CD4-positive, alpha-beta T cell treated with Interleukin-4 for 4 hours (primary cell): Measurements from ENCODE around the gene CSMD2.

Source experiments
- DNase-seq: peaks from one replicate; pipeline ENCODE4 v3.0.0-alpha.2; 2020

CSMD2 gene

DNA sequence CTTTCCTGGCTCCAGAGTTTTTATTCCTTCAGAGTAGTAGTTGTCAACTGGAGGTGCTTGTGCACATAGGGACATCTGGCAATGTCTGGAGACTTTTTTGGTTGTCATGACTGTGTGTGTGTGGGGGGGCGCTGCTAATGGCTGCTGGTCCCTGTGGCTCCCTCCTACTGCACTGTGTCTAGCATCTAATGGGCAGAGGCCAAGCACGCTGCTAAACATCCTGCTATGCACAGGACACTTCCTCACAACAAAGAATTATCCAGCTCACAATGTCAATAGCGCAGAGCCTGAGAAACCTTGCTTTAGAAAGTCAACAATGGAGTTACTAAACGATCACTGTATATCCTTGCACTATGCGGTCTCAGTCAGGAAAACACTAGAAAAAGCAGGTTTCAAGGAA, 320.9 kb downstream of the CSMD2 start:
- no peak for DNase-seq

DNA sequence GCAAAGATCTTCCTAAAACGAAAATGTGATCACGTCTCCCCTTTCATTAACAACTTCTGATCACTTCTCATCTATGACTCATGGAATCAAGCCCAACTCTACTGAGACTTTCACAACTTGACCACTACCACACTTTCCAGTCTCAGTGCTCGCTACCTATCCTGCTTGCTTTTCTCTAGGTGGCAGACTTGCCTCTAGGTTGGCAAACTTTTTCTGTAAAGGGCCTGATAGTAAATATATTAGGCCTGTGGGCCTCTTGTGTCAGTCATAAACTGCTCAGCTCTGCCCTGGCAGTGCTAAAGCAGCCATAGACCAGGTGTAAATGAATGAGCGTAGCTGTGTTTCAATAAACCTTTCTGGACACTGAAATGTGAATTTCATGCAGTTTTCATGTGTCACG, 322.7 kb downstream of the CSMD2 start:
- DNase-seq: no peak

DNA sequence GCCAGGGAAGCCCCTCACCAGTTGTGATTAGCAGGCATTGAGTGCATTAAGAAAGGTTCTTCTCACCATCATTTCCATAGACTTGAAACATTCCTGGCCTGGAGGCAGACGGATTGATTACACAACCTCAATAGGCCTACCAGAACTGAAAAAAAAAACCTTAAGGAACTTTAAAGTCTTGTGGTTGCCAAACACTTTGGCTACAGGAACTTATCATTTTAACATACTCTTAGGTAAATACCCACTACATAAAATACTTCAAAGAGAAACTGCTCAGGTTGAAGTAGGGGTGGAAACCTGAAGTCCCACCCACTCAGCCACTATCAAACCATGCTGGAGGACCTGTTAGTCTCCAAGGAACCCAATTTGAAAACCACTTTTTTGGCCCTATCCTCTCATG, 323.5 kb downstream of the CSMD2 start:
- no peak for DNase-seq

DNA sequence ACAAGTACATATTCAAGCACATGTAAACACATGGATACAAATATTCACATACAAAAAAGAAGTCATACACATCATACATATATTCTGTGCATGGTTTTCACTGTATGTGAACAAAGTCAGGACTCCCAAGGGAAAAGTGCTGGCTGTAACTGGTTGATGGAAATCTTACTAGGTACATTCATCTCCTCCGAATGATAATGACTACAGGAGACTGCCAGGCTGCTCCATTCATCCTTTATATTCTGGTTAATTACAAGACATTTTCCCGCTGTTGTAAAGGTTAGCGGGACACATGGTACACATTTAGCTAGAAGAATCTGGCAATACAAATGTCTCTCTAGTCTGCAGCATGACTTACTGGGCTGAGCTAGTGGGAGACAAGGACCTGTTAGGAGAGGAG, 327.4 kb downstream of the CSMD2 start:
- DNase-seq: no peak

DNA sequence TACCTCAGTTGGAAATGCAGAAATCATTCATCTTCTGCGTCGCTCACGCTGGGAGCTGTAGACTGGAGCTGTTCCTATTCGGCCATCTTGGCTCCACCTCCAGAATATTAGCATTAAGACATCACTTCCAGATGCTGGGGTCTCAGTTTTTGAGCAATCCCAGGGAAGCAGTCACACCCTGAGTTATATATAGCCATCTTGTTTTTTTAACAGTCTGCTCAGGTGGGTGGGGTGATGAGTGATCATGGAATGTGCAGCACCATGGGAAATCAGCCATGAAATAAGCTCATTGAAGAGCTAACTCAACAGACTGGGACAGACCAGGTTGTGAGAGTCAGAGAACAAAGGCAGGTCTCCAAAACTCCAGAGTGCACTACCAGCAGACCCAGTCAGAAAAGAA, 328.1 kb downstream of the CSMD2 start:
- no peak for DNase-seq

DNA sequence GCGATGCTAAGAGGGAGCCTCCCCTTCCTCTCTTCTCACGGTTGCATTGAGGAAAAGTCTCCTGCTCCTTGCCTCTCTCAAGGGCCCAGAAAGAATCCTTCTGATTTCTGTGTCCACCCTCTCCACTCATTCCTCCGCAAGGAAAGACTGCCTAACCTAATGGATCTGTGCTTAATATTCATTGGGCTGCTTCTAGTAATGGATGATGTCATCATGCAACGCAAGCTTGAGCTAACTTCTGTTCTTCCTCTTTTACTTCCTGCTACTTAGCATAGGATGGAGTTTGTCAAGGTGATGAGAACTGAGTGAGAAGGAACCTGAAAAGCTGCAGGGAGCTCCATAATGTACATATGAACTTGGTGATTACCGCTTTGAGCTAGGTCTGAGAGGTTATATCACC, 336.4 kb downstream of the CSMD2 start:
- DNase-seq: no peak

- DNase-seq: no peak
Measured at GRCh38 chr1:33828059-33828458, 337.0 kb downstream of the CSMD2 start.

DNA sequence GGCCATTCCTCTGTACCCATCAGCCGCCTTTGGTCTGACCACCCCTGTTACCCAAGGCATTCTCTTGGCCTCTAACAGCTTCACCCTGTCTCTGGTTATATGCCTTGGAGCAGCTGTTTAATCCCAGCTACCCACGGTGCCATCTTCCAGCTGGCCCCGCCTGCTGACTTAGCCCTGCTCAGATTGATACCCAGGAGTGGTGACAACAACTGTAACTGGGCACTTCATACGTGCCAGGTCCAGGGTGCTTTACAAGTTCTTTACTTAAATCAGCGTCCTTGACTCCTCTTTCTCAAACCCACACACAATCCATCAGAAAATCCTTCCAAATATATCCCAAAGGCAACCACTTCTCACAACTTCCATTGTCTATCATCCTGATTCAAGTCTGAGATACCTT, 338.3 kb downstream of the CSMD2 start:
- no peak for DNase-seq

- no peak for DNase-seq
Measured at GRCh38 chr1:33826311-33826710, 338.7 kb downstream of the CSMD2 start.

- no peak for DNase-seq
Measured at GRCh38 chr1:33825506-33825905, 339.5 kb downstream of the CSMD2 start.

DNA sequence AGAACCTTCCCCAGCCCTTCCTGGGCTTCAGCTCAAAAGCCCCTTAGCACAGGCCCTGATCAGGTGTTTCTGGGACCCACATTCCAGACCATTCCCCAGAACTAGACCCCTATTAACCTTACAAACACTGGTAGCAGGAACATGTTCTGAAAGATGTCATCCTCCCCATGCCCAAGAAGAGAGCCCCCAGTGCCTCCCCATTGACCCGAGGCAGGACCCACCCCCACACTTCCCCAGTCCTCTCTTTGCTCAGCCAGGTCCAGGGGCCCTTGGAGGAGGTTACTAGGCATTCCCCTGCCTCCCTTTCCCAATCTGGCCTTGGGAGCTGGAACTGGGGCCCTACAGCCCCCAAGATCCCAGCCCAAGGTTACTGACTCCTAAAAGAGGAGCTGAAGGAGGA, 340.1 kb downstream of the CSMD2 start:
- no peak for DNase-seq

GRCh38 chr1:33824321-33824720, 340.7 kb downstream of the CSMD2 start:
- no peak for DNase-seq

GRCh38 chr1:33823830-33824229, 341.2 kb downstream of the CSMD2 start:
- DNase-seq: no peak

DNA sequence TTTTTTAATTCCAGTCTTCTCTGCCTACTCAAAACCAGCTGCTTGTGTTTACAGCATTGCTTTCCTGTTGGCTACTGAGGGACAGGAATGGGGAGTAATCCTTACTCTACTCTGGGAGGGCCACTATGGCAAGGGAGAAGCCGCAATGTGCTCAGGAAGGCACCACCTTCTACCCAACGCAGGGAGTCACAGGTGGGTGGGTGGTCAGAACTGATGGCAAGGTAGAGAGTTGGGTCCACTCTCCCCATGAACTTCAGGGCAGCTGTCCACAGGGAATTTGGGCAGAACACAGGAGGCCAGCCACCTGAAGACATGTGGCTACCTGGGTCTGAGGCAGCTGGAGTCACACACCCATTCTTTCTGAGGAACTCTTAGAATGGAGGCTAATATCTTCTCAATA, 341.6 kb downstream of the CSMD2 start:
- DNase-seq: no peak

- DNase-seq: no peak
Measured at GRCh38 chr1:33822396-33822795, 342.6 kb downstream of the CSMD2 start.

DNA sequence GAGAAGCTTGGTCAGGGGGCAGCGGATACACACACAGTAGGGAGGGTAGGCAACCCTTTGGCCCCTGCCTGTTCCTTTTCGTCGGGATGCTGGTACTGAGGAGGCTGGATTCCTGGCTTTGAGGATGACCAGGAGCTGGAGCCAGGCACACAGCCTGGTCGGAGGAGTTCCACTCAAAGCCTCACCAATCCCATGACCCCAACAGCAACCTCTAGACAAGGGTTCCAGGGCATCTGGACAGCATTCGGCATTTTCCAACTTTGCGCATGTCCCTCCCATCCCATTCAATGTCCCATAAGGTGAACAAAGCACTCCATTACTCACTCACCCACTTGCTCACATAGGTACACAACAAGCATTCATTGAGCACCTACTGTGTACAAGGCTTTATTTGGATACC, 343.7 kb downstream of the CSMD2 start:
- no peak for DNase-seq

- no peak for DNase-seq
Measured at GRCh38 chr1:33820804-33821203, 344.2 kb downstream of the CSMD2 start.

DNA sequence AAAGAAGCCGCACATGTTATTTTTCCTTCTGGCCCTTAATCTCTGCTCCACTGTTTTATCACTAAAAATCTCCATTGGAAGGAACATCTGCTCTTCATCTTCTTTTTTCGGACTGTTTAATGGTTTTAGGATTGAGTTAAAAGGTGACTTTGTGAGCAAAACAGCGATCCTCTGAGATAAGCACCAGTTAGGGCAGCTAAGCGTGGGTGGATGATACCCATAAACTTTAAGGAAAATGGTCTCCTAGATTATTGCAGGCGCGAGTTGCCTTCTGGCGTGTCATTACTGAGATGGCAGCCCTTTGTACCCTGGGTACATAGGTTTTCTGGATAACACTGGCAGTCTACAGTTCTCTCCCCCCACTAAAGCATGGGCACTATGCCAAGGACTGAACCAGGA, 345.1 kb downstream of the CSMD2 start:
- DNase-seq: no peak

DNA sequence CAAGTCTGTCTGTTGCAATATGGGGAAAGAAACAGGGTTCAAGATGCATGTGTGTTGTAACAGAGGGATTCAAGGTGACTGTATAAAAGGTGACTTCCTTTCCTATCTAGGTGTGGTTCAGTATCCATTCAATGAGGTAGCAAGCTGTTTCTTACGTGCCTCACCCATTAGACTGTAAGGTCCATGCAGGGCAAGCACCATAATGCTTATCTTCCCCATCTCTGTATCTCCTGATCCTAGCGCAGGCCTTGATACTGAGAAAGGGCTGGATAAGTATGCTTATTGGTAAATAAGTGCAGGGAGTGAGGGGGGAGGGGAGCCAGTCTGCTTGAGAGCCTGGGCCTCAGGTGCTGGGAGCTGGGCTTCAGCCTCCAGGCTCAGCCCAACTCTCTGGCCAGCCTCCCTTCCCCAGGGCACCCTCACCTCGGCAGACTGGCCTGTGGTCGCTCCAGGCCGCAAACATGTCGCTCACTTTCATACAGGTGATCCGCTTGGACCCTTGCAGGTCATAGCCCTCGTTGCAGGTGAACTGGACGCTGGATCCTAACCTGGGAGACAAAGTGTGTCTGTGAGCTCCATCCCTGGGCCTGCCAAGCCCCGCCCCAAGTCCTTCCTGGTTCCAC, 345.6 kb downstream of the CSMD2 start:
- DNase-seq: no peak

- no peak for DNase-seq
Measured at GRCh38 chr1:33818071-33818470, 347.0 kb downstream of the CSMD2 start.

DNA sequence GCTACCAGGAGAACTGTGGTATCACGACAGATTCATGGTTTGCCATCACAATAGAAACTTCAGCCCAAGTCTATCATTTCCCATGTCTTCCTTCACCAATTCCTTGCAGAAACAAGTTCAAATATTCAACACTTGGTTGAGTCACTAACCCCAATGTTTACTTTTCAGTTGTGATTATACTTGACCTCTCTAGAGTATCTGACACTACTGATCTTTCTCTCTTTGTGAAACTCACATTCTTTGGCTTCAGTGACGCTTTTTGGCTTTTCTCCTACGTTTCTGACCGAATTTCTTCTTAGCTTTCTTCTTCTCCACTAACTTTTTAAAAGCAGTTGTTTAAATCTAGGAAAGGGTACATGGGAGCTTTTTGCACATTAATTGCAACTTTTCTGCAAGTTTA, 350.0 kb downstream of the CSMD2 start:
- no peak for DNase-seq

GRCh38 chr1:33814166-33814565, 350.9 kb downstream of the CSMD2 start:
- DNase-seq: no peak

DNA sequence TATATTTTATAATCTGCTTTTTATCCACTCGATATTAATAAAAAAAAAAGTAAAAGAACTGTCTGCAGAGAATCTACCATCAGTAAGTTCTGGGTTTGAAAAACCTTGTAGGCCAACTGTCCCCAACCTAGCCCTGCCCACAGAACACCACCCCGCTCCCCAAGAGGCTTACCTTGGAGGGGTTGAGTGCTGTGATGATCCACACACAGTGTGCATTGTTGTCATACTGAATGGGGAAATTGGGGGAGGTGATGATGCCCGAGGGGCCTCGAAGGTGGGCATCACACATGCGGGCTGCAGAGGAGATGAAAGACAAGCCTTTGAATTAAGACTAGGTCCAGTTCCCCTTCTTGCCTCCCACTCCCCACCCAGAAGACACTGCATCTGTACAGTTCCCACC, 354.5 kb downstream of the CSMD2 start:
- DNase-seq: no peak

DNA sequence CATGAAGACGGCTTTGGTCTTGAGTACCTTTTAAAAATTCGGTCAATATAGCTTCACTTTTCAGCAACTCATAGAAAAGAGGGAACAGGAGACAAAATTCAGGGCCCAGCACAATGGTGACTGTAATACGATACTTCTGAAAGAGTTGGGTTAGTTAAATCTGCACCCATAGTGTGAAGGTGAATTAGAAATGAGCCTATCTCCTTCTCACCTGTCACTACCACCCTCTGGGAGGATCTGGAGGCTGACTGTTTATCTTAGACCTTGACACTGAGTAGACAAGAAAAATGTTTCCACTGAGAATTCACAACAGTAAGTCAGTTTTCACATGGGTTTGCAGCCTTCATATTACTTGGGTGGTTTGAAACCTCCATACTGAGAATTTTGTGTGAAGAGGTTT, 359.0 kb downstream of the CSMD2 start:
- no peak for DNase-seq

GRCh38 chr1:33802268-33802667, 362.8 kb downstream of the CSMD2 start:
- no peak for DNase-seq

- no peak for DNase-seq
Measured at GRCh38 chr1:33797849-33798248, 367.2 kb downstream of the CSMD2 start.
